Aorta (tissue), 5 donors: Measurements from ENCODE around the gene OR9Q1. TPM values are rescaled to one million over a fixed set of nuclear protein-coding genes. Genes with fewer than 3 reads are reported as not detected.

Experiments
- ATAC-seq: fragments of 200-7000 bp; cut with Tn5 transposase; one replicate; pipeline ENCODE4 v1.9.1; 2022; ENCODE audit warnings: moderate library complexity; ENCODE audit not compliant: low FRiP score
- DNase-seq, 2 donors: peaks; one replicate each; pipeline ENCODE4 v3.0.0-alpha.2; 2020
- H3K27ac ChIP-seq, 2 donors: one replicate each; pipeline ENCODE4 v1.5.1; 2013; ENCODE audit warnings: low read length in 2 of 2, mild to moderate bottlenecking in 2 of 2, moderate library complexity in 2 of 2, control low read depth in 1 of 2, inconsistent platforms in 1 of 2, low read depth in 1 of 2
- H3K27me3 ChIP-seq, 2 donors: one replicate each; pipeline ENCODE4 v1.6.1; 2013; ENCODE audit warnings: control low read depth in 1 of 2, low read length in 1 of 2, mild to moderate bottlenecking in 1 of 2, moderate library complexity in 1 of 2; ENCODE audit not compliant: insufficient read depth in 2 of 2, control insufficient read depth in 1 of 2
- H3K36me3 ChIP-seq, 2 donors: one replicate each; pipeline ENCODE4 v1.6.1; 2013; ENCODE audit warnings: control low read depth in 1 of 2, low read length in 1 of 2, mild to moderate bottlenecking in 1 of 2; ENCODE audit not compliant: insufficient read depth in 2 of 2, control insufficient read depth in 1 of 2
- H3K4me1 ChIP-seq, 2 donors: one replicate each; pipeline ENCODE4 v1.6.1; 2013; ENCODE audit warnings: low read length in 2 of 2, control low read depth in 1 of 2, mild to moderate bottlenecking in 1 of 2, moderate library complexity in 1 of 2; ENCODE audit not compliant: insufficient read depth in 2 of 2, control insufficient read depth in 1 of 2
- H3K4me3 ChIP-seq, 2 donors: one replicate each; pipeline ENCODE4 v1.5.1; 2013; ENCODE audit warnings: low read length in 2 of 2, control low read depth in 1 of 2, mild to moderate bottlenecking in 1 of 2
- H3K9me3 ChIP-seq: one replicate; pipeline ENCODE4 v1.6.1; 2013; ENCODE audit warnings: mild to moderate bottlenecking, low read length; ENCODE audit not compliant: control insufficient read depth
- WGBS, 2 donors: extraction: QIAGEN DNeasy Blood & Tissue Kit; methylation state at CpG; one replicate each; pipeline ENCODE4 v1.1.7; 2013; 5-methylcytosine and 5-hydroxymethylcytosine counted together
- intact Hi-C, 2 donors: fragments of 100-400 bp; cut with DNase I; formaldehyde crosslinking; loops; one replicate each; pipeline versions ENCODE4 v1.14.2 to v1.15.0; 2022
- polyA plus RNA-seq, 2 donors: library from polyadenylated mRNA; stranded (reverse); fragments of 200-250 nt; gene quantifications; one replicate each; pipeline ENCODE4 v1.2.3, GENCODE V29; 2013
- total RNA-seq, 2 donors: library from RNA; stranded (reverse); fragmentation: NEBNext Ultra II Directional; extraction: Animal tissue kit (Norgen Biotek cat#: 25700); gene quantifications; one replicate each; pipeline ENCODE4 v1.2.1, GENCODE V29; 2021
- donor health status: healthy with polysubstance abuse.
- donor health status: Bipolar disorder and iron deficiency.
- donor health status: DM: no; HTN: no; CAD: no.
- donor health status: DM: no; HTN: no; CAD: no.
- donor health status: DM: yes; HTN: yes; CAD: no.

Gene OR9Q1
- total and polyA plus RNA-seq, 4 donors: not detected

- 85 to 92% methylated on average over 6 of the region's 6 CpGs for WGBS, 2 donors
- DNase-seq: no peak
- ATAC-seq: no peak
Measured at GRCh38 chr11:58068655-58069054, 45.0 kb downstream of the OR9Q1 start.

GRCh38 chr11:58070585-58070984 is 46.9 kb downstream of the OR9Q1 start:
- DNase-seq: no peak
- H3K27me3 ChIP-seq: no peaks in the 10 kb centered on the region
- ATAC-seq: no peak
- WGBS, 2 donors: 95 to 97% methylated on average over 1 of the region's 1 CpG
- no peaks in the 10 kb centered on the region for H3K9me3 ChIP-seq
- no peak overlapping the region for H3K27ac ChIP-seq
- H3K36me3 ChIP-seq: no peaks in the 10 kb centered on the region
- intact Hi-C loops: no loop called here
- H3K4me1 ChIP-seq: no peaks in the 10 kb centered on the region
- H3K4me3 ChIP-seq: no peak overlapping the region

More at GRCh38 chr11:58068655-58069054, 45.0 kb downstream of the OR9Q1 start:
- no peaks in the 10 kb centered on the region for H3K4me1 ChIP-seq
- H3K27me3 ChIP-seq: no peaks in the 10 kb centered on the region
- no peak overlapping the region for H3K4me3 ChIP-seq
- H3K9me3 ChIP-seq: no peaks in the 10 kb centered on the region
- no peaks in the 10 kb centered on the region for H3K36me3 ChIP-seq
- intact Hi-C loops: no loop called here
- no peak overlapping the region for H3K27ac ChIP-seq

GRCh38 chr11:58075781-58076180 is 52.1 kb downstream of the OR9Q1 start:
- H3K9me3 ChIP-seq: no peaks in the 10 kb centered on the region
- H3K36me3 ChIP-seq: no peaks in the 10 kb centered on the region
- H3K27ac ChIP-seq: no peak overlapping the region
- no peak for ATAC-seq
- no peaks in the 10 kb centered on the region for H3K27me3 ChIP-seq
- 30% methylated on average over 2 of the region's 2 CpGs for WGBS, 2 donors
- no peaks in the 10 kb centered on the region for H3K4me1 ChIP-seq
- DNase-seq: no peak
- no peak overlapping the region for H3K4me3 ChIP-seq
- intact Hi-C loops: no loop called here

- intact Hi-C loops: no loop called here
Measured at GRCh38 chr11:58086528-58086927, 62.8 kb downstream of the OR9Q1 start.

GRCh38 chr11:58097437-58097836 is 73.8 kb downstream of the OR9Q1 start:
- no peaks in the 10 kb centered on the region for H3K9me3 ChIP-seq
- intact Hi-C loops: no loop called here
- no peaks in the 10 kb centered on the region for H3K27me3 ChIP-seq
- no peak overlapping the region for H3K27ac ChIP-seq
- DNase-seq: no peak
- no peak overlapping the region for H3K4me3 ChIP-seq
- no peak for ATAC-seq
- H3K4me1 ChIP-seq: no peaks in the 10 kb centered on the region
- WGBS, 2 donors: 45 to 50% methylated on average over 2 of the region's 2 CpGs
- H3K36me3 ChIP-seq: no peaks in the 10 kb centered on the region

More at GRCh38 chr11:58086528-58086927, 62.8 kb downstream of the OR9Q1 start:
- no peaks in the 10 kb centered on the region for H3K9me3 ChIP-seq
- H3K4me3 ChIP-seq: no peak overlapping the region
- no peak overlapping the region for H3K27ac ChIP-seq
- WGBS, 2 donors: 50 to 54% methylated on average over 2 of the region's 2 CpGs
- no peak for DNase-seq
- ATAC-seq: no peak
- H3K36me3 ChIP-seq: no peaks in the 10 kb centered on the region
- no peaks in the 10 kb centered on the region for H3K27me3 ChIP-seq
- H3K4me1 ChIP-seq: no peaks in the 10 kb centered on the region

- peaks cover under 1% of the 10 kb centered on the region for H3K9me3 ChIP-seq
- no peaks in the 10 kb centered on the region for H3K27me3 ChIP-seq
- 61 to 62% methylated on average over 1 of the region's 1 CpG for WGBS, 2 donors
- H3K4me1 ChIP-seq: no peaks in the 10 kb centered on the region
- no peak overlapping the region for H3K4me3 ChIP-seq
- no peak for DNase-seq
- no peak overlapping the region for H3K27ac ChIP-seq
- H3K36me3 ChIP-seq: no peaks in the 10 kb centered on the region
- ATAC-seq: no peak
- intact Hi-C loops: no loop called here
Measured at GRCh38 chr11:58121096-58121495, 97.4 kb downstream of the OR9Q1 start.

GRCh38 chr11:58125469-58125868 is 101.8 kb downstream of the OR9Q1 start, which contains the start of gene OR9I1:
TSS of gene OR9I1 (minus strand) at chr11:58125530. CDS start at chr11:58119444, 6,086 bp downstream.
- Histone ChIP-seq H3K36me3 (no peaks in the 10 kb centered on the region), H3K9me3 (no peaks in the 10 kb centered on the region), H3K27me3 (peaks cover 0 to 1% of the 10 kb centered on the region in 2 donors), H3K4me3 (no peak within 1 kb of the TSS), H3K4me1 (no peaks in the 10 kb centered on the region), H3K27ac (no peak within 1 kb of the TSS)
- no peak for ATAC-seq
- WGBS, 2 donors: 29 to 31% methylated on average over 4 of the region's 4 CpGs
- no peak for DNase-seq
- intact Hi-C loops: no loop called here

GRCh38 chr11:58127350-58127749 is 103.7 kb downstream of the OR9Q1 start:
- Histone ChIP-seq H3K4me1 (no peaks in the 10 kb centered on the region), H3K27me3 (peaks cover 0 to 1% of the 10 kb centered on the region in 2 donors), H3K27ac (no peak overlapping the region), H3K36me3 (no peaks in the 10 kb centered on the region), H3K4me3 (no peak overlapping the region), H3K9me3 (no peaks in the 10 kb centered on the region)
- intact Hi-C loops: no loop called here
- ATAC-seq (no peak), DNase-seq (no peak)

- Histone ChIP-seq H3K36me3 (no peaks in the 10 kb centered on the region), H3K27ac (no peak overlapping the region), H3K4me3 (no peak overlapping the region), H3K4me1 (no peaks in the 10 kb centered on the region), H3K27me3 (peaks cover 0 to 1% of the 10 kb centered on the region in 2 donors), H3K9me3 (peaks cover 2% of the 10 kb centered on the region)
- WGBS, 2 donors: 70 to 73% methylated on average over 7 of the region's 7 CpGs
- ATAC-seq (no peak), DNase-seq (no peak)
- intact Hi-C loops: no loop called here
Measured at GRCh38 chr11:58133309-58134076, 109.8 kb downstream of the OR9Q1 start.
